Measurements from ENCODE around the gene SHROOM3.

Gene SHROOM3

GRCh38 chr4:76388160-76388908 lies 46.7 kb upstream of the SHROOM3 start:
- no peaks in the 10 kb centered on the region for H3F3A ChIP-seq (ENCODE audit: insufficient read depth)
- H3K9ac ChIP-seq (ENCODE audit: low read length) = no peak overlapping the region
- H3K4me3 ChIP-seq (ENCODE audit: insufficient read depth, low read length, poor library complexity, severe bottlenecking) = no peak overlapping the region
- H3K36me3 ChIP-seq (ENCODE audit: low read length) = no peaks in the 10 kb centered on the region
- no peaks in the 10 kb centered on the region for H3K79me2 ChIP-seq (ENCODE audit: insufficient read depth, low read length)
- no peaks in the 10 kb centered on the region for H3K27me3 ChIP-seq (ENCODE audit: low read length)
- TF ChIP-seq CTCF (IDR thresholded peaks at IDR 0.05; ENCODE audit: insufficient read depth, low read length, poor library complexity, severe bottlenecking) = no peak
- TF ChIP-seq EZH2phosphoT487 (conservative IDR thresholded peaks at IDR 0.05; ENCODE audit: low read length) = no peak
- no peak overlapping the region for H3K27ac ChIP-seq (ENCODE audit: low read depth, low read length)
- no peaks in the 10 kb centered on the region for H4K20me1 ChIP-seq (ENCODE audit: low read depth, low read length)
- H2AFZ ChIP-seq (ENCODE audit: low read depth, low read length, severe bottlenecking) = no peak overlapping the region
- no peak overlapping the region for H3K4me2 ChIP-seq (ENCODE audit: low read depth, low read length, poor library complexity, severe bottlenecking)
- H3K9me3 ChIP-seq (ENCODE audit: insufficient read depth, low read length) = no peaks in the 10 kb centered on the region
- H3K9me2 ChIP-seq (replicated peaks; ENCODE audit: insufficient read depth, low read length) = no peaks in the 10 kb centered on the region

GRCh38 chr4:76401654-76402053 lies 33.4 kb upstream of the SHROOM3 start:
- TF ChIP-seq CTCF (IDR thresholded peaks at IDR 0.05; ENCODE audit: insufficient read depth, low read length, poor library complexity, severe bottlenecking) = no peak
- no peak for TF ChIP-seq EZH2phosphoT487 (conservative IDR thresholded peaks at IDR 0.05; ENCODE audit: low read length)
- no peak overlapping the region for H3K27ac ChIP-seq (ENCODE audit: low read depth, low read length)
- H3K4me3 ChIP-seq (ENCODE audit: insufficient read depth, low read length, poor library complexity, severe bottlenecking) = no peak overlapping the region
- H4K20me1 ChIP-seq (ENCODE audit: low read depth, low read length) = no peaks in the 10 kb centered on the region
- no peaks in the 10 kb centered on the region for H3K27me3 ChIP-seq (ENCODE audit: low read length)
- H3K4me2 ChIP-seq (ENCODE audit: low read depth, low read length, poor library complexity, severe bottlenecking) = no peak overlapping the region
- no peaks in the 10 kb centered on the region for H3K9me2 ChIP-seq (replicated peaks; ENCODE audit: insufficient read depth, low read length)
- no peaks in the 10 kb centered on the region for H3K36me3 ChIP-seq (ENCODE audit: low read length)
- no peaks in the 10 kb centered on the region for H3K9me3 ChIP-seq (ENCODE audit: insufficient read depth, low read length)
- no peaks in the 10 kb centered on the region for H3K79me2 ChIP-seq (ENCODE audit: insufficient read depth, low read length)
- no peaks in the 10 kb centered on the region for H3F3A ChIP-seq (ENCODE audit: insufficient read depth)
- no peak overlapping the region for H3K9ac ChIP-seq (ENCODE audit: low read length)
- no peak overlapping the region for H2AFZ ChIP-seq (ENCODE audit: low read depth, low read length, severe bottlenecking)

- no peak overlapping the region for H3K4me2 ChIP-seq (ENCODE audit: low read depth, low read length, poor library complexity, severe bottlenecking)
- no peak for TF ChIP-seq EZH2phosphoT487 (conservative IDR thresholded peaks at IDR 0.05; ENCODE audit: low read length)
- no peak for TF ChIP-seq CTCF (IDR thresholded peaks at IDR 0.05; ENCODE audit: insufficient read depth, low read length, poor library complexity, severe bottlenecking)
These were observed 28.9 kb upstream of the SHROOM3 start for GRCh38 chr4:76406081-76406480.

More at GRCh38 chr4:76406081-76406480, 28.9 kb upstream of the SHROOM3 start:
- H3K79me2 ChIP-seq (ENCODE audit: insufficient read depth, low read length) = no peaks in the 10 kb centered on the region
- no peak overlapping the region for H2AFZ ChIP-seq (ENCODE audit: low read depth, low read length, severe bottlenecking)
- H3F3A ChIP-seq (ENCODE audit: insufficient read depth) = no peaks in the 10 kb centered on the region
- no peaks in the 10 kb centered on the region for H4K20me1 ChIP-seq (ENCODE audit: low read depth, low read length)
- no peaks in the 10 kb centered on the region for H3K36me3 ChIP-seq (ENCODE audit: low read length)
- H3K27me3 ChIP-seq (ENCODE audit: low read length) = no peaks in the 10 kb centered on the region
- H3K9me2 ChIP-seq (replicated peaks; ENCODE audit: insufficient read depth, low read length) = no peaks in the 10 kb centered on the region
- no peak overlapping the region for H3K9ac ChIP-seq (ENCODE audit: low read length)
- H3K4me3 ChIP-seq (ENCODE audit: insufficient read depth, low read length, poor library complexity, severe bottlenecking) = no peak overlapping the region
- no peak overlapping the region for H3K27ac ChIP-seq (ENCODE audit: low read depth, low read length)
- H3K9me3 ChIP-seq (ENCODE audit: insufficient read depth, low read length) = no peaks in the 10 kb centered on the region
